Activated T-helper 17 cell treated with anti-CD3 and anti-CD28 coated beads, Interleukin-2, amount 50 U/mL, for 72 hours (primary cell): ENCODE data around the gene DNAJC6. TPM values are rescaled to one million over a fixed set of nuclear protein-coding genes. Genes with fewer than 3 reads are reported as not detected.
A peak's percentile ranks its signal among the peaks of the same experiment; 100 is the strongest.
"Not testable (repeated sequence)": the region's sequence is repeated elsewhere in the genome, so short reads cannot be mapped to it uniquely, and the experiment has no call there.

ENCODE experiments used
- ATAC-seq: fragments of 150-1000 bp; cut with Tn5 transposase; replicated peaks from 2 replicates; pipeline ENCODE4 v1.10.0; 2021; ENCODE audit warnings: mild to moderate bottlenecking, moderate library complexity
- H3K27ac Mint-ChIP-seq: one replicate; pipeline ENCODE4 v1.8.0; 2022; ENCODE audit warnings: mixed read lengths
- H3K27me3 Mint-ChIP-seq: one replicate; pipeline ENCODE4 v1.8.0; 2022; ENCODE audit warnings: mixed read lengths
- H3K36me3 Mint-ChIP-seq: one replicate; pipeline ENCODE4 v1.8.0; 2022; ENCODE audit warnings: low read depth, mild to moderate bottlenecking, mixed read lengths
- H3K4me1 Mint-ChIP-seq: one replicate; pipeline ENCODE4 v1.8.0; 2022; ENCODE audit warnings: mixed read lengths
- H3K4me3 Mint-ChIP-seq: one replicate; pipeline ENCODE4 v1.8.0; 2022; ENCODE audit warnings: mild to moderate bottlenecking, mixed read lengths
- H3K9me3 Mint-ChIP-seq: one replicate; pipeline ENCODE4 v1.8.0; 2022; ENCODE audit warnings: mixed read lengths
- total RNA-seq, 2 donors: library from RNA; stranded (reverse); gene quantifications; one replicate each; pipeline ENCODE4 v1.2.3, GENCODE V29; 2022

The DNAJC6 gene
- total RNA-seq, 2 donors from 2014 or later = 6.0 to 10.4 TPM

DNA sequence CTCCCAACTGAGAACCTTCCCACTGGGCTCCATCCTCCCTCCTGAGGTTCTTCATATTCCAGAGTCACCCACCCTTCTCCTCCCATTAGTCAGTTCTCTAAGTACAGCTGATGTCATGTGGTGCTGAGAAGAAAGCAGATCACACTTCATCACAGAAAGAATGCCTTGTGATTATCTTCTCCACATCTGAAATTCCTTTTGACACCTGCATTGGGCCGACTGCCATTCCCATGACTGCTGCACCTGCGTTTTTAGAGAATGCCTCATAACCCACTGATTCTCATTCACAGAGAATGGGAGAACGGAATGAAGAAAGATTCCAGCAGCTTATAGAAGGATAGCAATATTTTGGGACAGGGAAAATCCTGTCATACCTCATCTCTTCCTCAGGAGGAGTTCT is 125.4 kb downstream of the DNAJC6 start:
- ATAC-seq = no peak
- Mint-ChIP-seq H3K9me3 (no peaks in the 10 kb centered on the region), H3K36me3 (peaks cover 36% of the 10 kb centered on the region), H3K27ac (no peak overlapping the region), H3K4me3 (no peak overlapping the region), H3K27me3 (no peaks in the 10 kb centered on the region), H3K4me1 (peaks cover 18% of the 10 kb centered on the region)

DNA sequence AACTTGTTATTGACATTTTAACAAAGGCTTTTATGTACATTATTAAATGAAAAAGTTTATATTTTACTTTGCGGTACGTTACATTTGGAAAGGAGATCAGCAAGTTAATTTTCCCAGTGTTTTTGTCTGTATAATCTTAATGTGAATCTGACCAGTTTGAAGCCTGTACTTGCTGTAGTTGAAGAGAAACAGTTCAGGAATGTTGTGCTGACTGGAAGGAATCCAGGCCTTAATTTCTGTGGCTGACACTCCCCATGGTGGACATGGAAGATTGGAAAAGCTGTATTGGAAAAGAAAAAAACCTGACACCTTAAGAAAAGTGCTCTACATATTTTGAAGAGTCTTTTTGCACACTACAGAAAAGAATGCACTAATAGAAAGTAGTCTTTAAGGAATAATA is 126.6 kb downstream of the DNAJC6 start:
- Mint-ChIP-seq H3K4me1 (peaks cover 9% of the 10 kb centered on the region), H3K27ac (no peak overlapping the region), H3K9me3 (no peaks in the 10 kb centered on the region), H3K27me3 (no peaks in the 10 kb centered on the region), H3K36me3 (peaks cover 23% of the 10 kb centered on the region), H3K4me3 (no peak overlapping the region)
- no peak for ATAC-seq

DNA sequence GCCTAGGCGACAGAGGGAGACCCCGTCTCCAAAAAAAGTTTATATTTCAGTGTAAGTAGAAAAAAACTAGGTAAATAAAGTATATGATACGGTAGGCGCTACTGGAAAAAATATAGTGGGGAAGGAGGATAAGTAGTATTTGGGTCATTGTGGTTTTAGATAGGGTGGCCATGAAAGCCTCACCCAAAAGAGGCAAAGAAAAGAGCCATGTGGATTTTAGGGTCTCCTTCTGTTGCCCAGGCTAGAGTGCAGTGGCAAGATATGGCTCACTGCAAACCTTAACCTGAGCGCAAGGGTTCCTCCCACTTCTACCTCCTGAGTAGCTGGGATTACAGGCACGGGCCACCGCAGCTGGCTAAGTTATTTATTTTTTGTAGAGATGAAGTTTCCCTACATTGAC is 128.3 kb downstream of the DNAJC6 start:
- no peaks in the 10 kb centered on the region for H3K9me3 Mint-ChIP-seq
- H3K4me1 Mint-ChIP-seq = peaks cover 5% of the 10 kb centered on the region
- H3K36me3 Mint-ChIP-seq = peaks cover 8% of the 10 kb centered on the region
- no peaks in the 10 kb centered on the region for H3K27me3 Mint-ChIP-seq
- no peak overlapping the region for H3K4me3 Mint-ChIP-seq
- H3K27ac Mint-ChIP-seq = no peak overlapping the region
- no peak for ATAC-seq

DNA sequence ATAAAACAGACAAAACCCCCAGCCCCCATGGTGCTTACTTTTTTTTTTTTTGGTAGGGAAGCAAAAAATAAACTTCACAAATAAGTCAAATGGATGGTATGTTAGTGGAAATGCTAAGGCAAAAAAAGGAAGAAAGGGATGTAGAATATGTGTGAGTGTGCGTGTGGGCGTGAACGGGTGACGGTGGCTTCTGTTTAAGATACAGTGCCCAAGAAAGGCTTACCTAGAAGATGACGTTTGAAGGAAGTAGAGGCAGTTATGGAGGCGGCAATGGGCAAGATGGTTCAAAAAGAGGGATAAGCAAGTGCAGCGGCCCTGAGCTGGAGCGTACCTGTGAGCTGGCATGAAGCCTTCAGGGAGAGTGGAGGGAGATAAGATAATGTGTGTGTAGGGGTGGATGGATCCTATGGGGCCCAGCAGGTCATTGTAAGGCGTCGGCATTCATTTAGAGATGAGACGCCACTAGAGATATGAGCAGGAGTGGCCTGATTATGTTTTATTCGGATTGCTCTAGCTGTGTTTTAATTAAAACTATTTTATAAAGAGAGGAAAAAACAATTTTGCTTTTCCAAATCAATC is 131.1 kb downstream of the DNAJC6 start:
- Mint-ChIP-seq H3K4me3 (no peak overlapping the region), H3K9me3 (no peaks in the 10 kb centered on the region), H3K36me3 (no peaks in the 10 kb centered on the region), H3K4me1 (no peaks in the 10 kb centered on the region), H3K27ac (no peak overlapping the region), H3K27me3 (no peaks in the 10 kb centered on the region)
- no peak for ATAC-seq

DNA sequence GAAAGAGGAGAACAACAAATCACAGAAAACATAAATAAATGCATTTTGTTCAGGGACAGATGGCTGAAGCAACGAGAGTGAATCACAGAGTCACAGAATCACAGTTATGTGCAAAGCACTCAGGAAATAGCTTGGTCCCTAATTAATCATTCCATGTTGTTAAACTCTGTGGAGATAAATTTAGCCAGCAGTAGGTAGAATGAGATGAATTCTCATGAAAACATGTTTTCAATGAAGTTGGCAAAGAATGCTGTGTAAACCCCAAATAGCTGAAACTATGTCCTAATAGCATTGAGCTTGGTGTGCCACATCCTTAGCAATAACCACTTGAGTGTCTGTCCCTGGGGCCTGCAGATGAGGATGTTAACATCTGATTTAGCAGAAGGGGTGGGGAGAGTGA is 131.6 kb downstream of the DNAJC6 start:
- ATAC-seq = no peak
- Mint-ChIP-seq H3K4me3 (no peak overlapping the region), H3K4me1 (no peaks in the 10 kb centered on the region), H3K27me3 (no peaks in the 10 kb centered on the region), H3K9me3 (no peaks in the 10 kb centered on the region), H3K36me3 (no peaks in the 10 kb centered on the region), H3K27ac (no peak overlapping the region)

DNA sequence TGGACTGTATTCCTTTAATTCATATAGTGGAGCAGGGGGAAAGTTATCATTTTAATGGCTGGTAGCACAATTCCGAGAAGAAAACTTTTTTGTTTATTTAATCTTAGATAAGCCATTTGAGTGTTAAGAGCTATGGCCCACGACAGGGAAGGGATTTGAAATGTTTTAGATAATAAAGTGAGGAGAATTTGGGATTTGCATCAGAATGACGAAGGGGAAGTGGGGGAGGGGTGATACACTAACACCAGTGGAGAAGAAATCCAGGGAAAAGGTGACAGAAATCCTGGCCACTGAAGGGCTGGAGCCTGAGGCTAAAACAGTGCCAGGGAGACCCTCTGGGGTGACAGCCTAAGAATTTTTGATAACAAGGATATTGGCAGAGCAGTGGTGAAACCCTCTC is 132.1 kb downstream of the DNAJC6 start:
- ATAC-seq = no peak
- H3K4me3 Mint-ChIP-seq = no peak overlapping the region
- H3K9me3 Mint-ChIP-seq = no peaks in the 10 kb centered on the region
- H3K4me1 Mint-ChIP-seq = no peaks in the 10 kb centered on the region
- H3K27me3 Mint-ChIP-seq = no peaks in the 10 kb centered on the region
- no peaks in the 10 kb centered on the region for H3K36me3 Mint-ChIP-seq
- H3K27ac Mint-ChIP-seq = no peak overlapping the region

DNA sequence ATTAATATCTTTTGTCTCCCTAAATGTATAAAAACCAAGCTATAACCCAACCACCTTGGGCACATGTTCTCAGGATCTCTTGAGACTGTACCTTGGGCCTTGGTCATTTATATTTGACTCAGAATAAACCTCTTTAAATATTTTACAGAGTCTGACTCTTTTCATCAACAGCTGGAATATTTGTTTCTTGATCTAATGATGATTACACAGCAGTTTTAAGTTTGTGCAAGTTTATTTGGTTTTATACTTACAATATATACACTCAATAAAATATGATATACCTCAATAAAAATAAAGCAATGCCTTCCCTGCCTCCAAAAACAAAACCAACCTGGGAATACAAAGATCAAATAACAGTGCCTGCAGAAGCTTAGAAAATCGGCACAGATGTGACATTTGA is 133.1 kb downstream of the DNAJC6 start:
- Mint-ChIP-seq H3K4me3 (no peak overlapping the region), H3K9me3 (no peaks in the 10 kb centered on the region), H3K27ac (no peak overlapping the region), H3K36me3 (no peaks in the 10 kb centered on the region), H3K27me3 (no peaks in the 10 kb centered on the region), H3K4me1 (no peaks in the 10 kb centered on the region)
- ATAC-seq = no peak

DNA sequence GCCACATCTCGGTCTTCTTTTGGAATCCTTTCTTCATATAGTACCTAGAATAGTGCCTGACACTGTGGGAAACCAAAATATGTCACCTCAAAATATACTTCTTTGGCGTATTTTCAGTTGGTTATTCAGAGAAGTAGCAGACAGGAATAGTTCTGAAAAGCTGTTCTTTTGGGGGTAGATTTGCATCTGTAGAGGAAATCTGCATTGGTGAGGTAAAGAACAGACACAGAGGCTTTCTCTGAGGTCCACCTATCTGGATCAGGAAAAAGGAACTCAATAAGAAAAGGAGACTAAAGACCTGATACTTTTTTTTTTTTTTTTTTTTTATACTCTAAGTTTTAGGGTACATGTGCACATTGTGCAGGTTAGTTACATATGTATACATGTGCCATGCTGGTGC is 134.3 kb downstream of the DNAJC6 start:
- no peaks in the 10 kb centered on the region for H3K36me3 Mint-ChIP-seq
- no peaks in the 10 kb centered on the region for H3K9me3 Mint-ChIP-seq

DNA sequence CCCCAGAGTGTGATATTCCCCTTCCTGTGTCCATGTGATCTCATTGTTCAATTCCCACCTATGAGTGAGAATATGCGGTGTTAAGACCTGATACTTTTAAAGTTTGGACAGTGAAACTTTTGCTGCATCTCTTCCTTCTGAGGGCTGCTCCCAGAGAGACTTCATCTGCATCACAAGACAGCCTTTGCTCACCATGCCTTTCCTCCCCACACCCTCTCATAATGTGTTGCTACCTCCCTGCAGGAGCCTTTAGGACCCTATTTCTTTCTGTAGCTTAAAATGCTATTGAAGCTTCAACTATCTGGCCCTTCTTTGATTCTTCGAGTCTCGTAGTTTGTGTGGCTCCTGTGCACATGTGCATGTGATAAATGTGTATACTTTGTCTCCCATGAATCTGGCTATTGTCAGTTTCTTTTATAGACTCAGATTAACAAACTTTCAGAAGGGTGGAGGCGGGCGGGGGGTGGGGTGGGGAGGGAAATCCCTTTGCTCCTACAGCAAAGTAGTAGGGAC is 134.8 kb downstream of the DNAJC6 start:
- no peak for ATAC-seq
- H3K27ac Mint-ChIP-seq = no peak overlapping the region
- H3K36me3 Mint-ChIP-seq = no peaks in the 10 kb centered on the region
- H3K9me3 Mint-ChIP-seq = no peaks in the 10 kb centered on the region
- no peak overlapping the region for H3K4me3 Mint-ChIP-seq
- H3K4me1 Mint-ChIP-seq = no peaks in the 10 kb centered on the region
- no peaks in the 10 kb centered on the region for H3K27me3 Mint-ChIP-seq

More for the DNA sequence above, 134.3 kb downstream of the DNAJC6 start:
- H3K27me3 Mint-ChIP-seq = no peaks in the 10 kb centered on the region
- ATAC-seq = no peak
- H3K4me1 Mint-ChIP-seq = no peaks in the 10 kb centered on the region
- H3K27ac Mint-ChIP-seq = no peak overlapping the region
- H3K4me3 Mint-ChIP-seq = no peak overlapping the region

DNA sequence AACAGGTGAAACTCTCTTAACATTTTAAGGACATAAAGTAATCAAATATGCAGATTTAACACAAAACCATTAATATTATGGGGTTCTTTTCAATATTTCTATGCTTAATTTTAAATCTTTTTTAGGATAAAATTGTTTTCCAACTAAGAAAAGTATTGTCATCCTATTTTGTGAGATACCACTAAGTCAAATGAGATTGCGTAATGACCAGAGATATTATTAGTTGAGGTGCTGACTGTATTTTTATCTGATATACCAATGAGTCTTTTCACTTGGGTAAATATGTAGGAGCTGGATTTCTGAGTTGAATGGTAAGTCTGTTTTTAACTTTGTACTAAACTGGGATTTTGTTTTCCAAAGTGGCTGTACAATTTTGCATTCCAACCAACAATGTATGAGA is 136.5 kb downstream of the DNAJC6 start:
- ATAC-seq = no peak
- Mint-ChIP-seq H3K27ac (no peak overlapping the region), H3K36me3 (no peaks in the 10 kb centered on the region)

DNA sequence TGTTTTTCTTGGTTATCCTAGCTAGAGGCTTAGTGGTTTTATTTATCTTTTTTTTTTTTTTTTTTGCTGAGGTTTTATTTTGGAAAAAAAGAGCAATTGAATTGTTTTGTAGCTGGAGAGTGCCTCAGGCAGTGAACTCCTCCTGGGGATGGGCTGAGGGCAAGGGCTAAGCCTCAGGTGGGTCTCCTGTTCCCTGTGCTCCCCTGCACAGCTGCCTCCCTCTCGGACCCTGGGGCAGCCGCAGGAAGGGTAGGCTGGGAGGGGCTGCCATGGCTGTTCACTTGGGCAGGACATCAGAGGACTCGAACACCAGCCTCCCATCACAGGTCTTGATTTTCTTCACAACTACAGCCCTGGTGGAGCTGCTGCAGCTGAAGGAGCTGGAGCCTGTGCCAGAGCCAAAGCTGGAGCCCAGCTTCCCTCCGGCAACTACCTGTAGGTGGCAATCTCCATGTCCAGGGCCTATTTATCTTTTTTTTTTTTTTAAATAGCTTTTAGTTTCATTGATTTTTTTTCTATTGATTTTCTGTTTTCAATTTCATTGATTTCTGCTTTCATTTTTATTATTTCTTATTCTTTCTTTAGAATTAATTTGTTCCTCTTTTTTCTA is 140.0 kb downstream of the DNAJC6 start:
- Mint-ChIP-seq H3K27me3 (no peaks in the 10 kb centered on the region), H3K4me3 (no peak overlapping the region), H3K36me3 (no peaks in the 10 kb centered on the region), H3K9me3 (peaks cover 3% of the 10 kb centered on the region), H3K4me1 (no peaks in the 10 kb centered on the region), H3K27ac (no peak overlapping the region)
- ATAC-seq = no peak

More for the DNA sequence above, 136.5 kb downstream of the DNAJC6 start:
- Mint-ChIP-seq H3K4me1 (no peaks in the 10 kb centered on the region), H3K9me3 (no peaks in the 10 kb centered on the region), H3K27me3 (no peaks in the 10 kb centered on the region), H3K4me3 (no peak overlapping the region)

DNA sequence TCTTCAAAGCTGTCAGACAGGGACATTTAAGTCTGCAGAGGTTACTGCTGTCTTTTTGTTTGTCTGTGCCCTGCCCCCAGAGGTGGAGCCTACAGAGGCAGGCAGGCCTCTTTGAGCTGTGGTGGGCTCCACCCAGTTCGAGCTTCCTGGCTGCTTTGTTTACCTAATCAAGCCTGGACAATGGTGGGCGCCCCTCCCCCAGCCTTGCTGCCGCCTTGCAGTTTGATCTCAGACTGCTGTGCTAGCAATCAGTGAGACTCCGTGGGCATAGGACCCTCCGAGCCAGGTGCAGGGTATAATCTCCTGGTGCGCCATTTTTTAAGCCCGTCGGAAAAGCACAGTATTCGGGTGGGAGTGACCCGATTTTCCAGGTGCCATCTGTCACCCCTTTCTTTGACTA is 146.3 kb downstream of the DNAJC6 start:
- H3K9me3 Mint-ChIP-seq = peaks cover 14% of the 10 kb centered on the region
- not testable (repeated sequence) for H3K4me3 Mint-ChIP-seq, H3K27me3 Mint-ChIP-seq, H3K36me3 Mint-ChIP-seq, ATAC-seq, H3K27ac Mint-ChIP-seq
- H3K4me1 Mint-ChIP-seq = peaks cover 15% of the 10 kb centered on the region

DNA sequence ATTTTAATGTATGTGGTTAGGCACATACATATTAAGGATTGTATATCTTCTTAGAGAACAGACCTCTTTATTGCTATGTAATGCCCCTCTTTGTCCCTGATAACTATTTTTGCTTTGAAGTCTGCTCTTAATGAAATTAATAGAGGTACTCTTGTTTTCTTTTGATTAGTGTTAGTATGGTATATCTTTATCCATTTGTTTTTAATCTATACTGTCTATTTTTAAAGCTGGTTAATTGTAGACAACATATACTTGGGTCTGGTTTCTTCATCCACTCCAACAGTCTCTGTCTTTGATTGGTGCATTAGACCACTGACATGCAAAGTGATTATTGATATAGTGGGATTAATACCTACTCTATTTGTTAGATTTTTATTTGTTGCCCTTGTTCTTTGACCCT is 147.1 kb downstream of the DNAJC6 start:
- H3K4me1 Mint-ChIP-seq = peaks cover 15% of the 10 kb centered on the region
- H3K4me3 Mint-ChIP-seq = no peak overlapping the region
- no peak overlapping the region for H3K27ac Mint-ChIP-seq
- no peaks in the 10 kb centered on the region for H3K27me3 Mint-ChIP-seq
- H3K9me3 Mint-ChIP-seq = peaks cover 14% of the 10 kb centered on the region
- no peak for ATAC-seq
- no peaks in the 10 kb centered on the region for H3K36me3 Mint-ChIP-seq

DNA sequence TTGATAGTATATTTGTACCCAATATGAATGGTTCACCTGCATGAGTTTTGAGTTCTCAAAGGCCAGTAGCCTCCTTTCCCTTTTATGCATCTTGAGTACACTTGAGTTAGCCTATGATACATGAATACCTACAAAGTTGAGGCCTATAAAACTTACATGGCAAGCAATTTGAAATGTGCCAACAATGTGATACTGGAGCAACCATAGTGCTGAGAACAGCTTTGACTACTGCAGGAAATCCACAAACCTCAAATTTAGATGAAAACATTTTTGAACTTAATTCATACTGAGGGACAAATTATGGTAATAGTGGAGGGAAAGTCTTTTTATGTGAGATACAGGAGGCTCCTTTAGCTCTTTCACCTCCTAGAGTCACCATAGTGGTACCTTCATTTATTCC is 148.5 kb downstream of the DNAJC6 start:
- Mint-ChIP-seq H3K4me3 (no peak overlapping the region), H3K9me3 (peaks cover 14% of the 10 kb centered on the region), H3K27ac (peak overlapping the region; percentile 16), H3K4me1 (peaks cover 15% of the 10 kb centered on the region), H3K27me3 (no peaks in the 10 kb centered on the region), H3K36me3 (no peaks in the 10 kb centered on the region)
- ATAC-seq = peak; percentile 44

DNA sequence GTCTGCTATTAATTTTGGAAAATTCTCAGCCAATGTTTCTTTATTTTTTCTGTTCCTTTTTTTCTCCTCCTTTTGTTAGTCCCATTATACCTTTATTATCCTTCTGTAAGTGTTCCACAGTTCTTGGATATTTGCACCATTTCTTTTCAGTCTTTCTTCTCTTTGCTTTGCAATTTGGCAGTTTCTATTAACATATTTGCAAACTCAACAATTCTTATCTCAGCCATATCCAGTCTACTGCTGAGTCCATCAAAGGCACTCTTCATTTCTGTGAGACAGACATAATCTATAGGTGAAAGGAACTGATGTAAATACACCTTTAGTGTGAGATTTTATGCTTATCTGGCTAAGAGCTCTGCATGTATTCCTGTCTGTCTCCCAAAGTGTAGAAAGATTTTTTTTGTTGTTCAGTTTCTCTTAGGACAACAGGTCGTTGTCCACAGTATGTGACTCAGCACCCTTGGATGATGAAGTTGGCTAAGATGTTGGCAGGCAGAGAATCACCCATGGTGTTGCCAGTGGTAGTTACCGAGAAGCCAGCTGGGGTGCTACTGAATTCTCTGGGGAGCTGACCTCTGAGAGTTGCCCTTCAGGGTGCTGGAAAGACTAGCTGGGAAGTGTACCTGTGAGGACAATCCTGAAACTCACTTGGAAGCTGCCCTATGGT is 149.5 kb downstream of the DNAJC6 start:
- Mint-ChIP-seq H3K36me3 (no peaks in the 10 kb centered on the region), H3K27ac (no peak overlapping the region), H3K9me3 (peaks cover 13% of the 10 kb centered on the region), H3K4me1 (peaks cover 15% of the 10 kb centered on the region), H3K4me3 (no peak overlapping the region), H3K27me3 (no peaks in the 10 kb centered on the region)
- no peak for ATAC-seq
